Spleen (tissue), 7 donors: Measurements from ENCODE around the gene RNPEP.

Source experiments
- POLR2A ChIP-seq, 3 donors: fragments of 450-650 bp; IDR thresholded peaks; one replicate each; pipeline ENCODE4 v1.5.1; 2017; ENCODE audit warnings: antibody characterized with exemption in 3 of 3, mild to moderate bottlenecking in 1 of 3
- TF ChIP-seq, protein P1 (sequence below), 11 experiments: fragments of 200-600 bp in 7 of 11; fragments of 450-650 bp in 4 of 11; sonication (generic) in 4 of 11; IDR thresholded peaks in 8 of 11; conservative IDR thresholded peaks in 3 of 11; 1 replicate in 7 of 11; 2 replicates in 4 of 11; pipeline versions ENCODE4 v1.4.0 to v1.8.0; 2016 to 2021; ENCODE audit warnings: antibody characterized with exemption in 11 of 11, inconsistent platforms in 4 of 11, mild to moderate bottlenecking in 1 of 11
- donor health status: DM: no; HTN: no; CAD: no; lungs with moderate emphysema.
- donor health status: DM: no; HTN: no; CAD: no.
- donor health status: DM: no; HTN: no; CAD: no.

DNA sequence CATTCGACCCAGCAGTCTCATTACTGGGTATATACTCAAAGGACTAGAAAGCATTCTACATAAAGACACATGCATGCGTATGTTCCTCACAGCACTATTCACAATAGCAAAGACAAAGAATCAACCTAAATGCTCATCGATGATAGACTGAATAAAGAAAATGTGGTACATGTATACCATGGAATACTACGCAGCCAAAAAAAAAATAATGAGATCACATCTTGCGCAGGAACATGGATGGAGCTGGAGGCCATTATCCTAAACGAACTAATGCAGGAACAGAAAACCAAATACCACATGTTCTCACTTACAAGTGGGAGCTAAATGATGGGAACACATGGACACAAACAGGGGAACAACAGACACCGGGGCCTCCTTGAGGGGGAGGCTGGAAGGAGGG is 71.6 kb downstream of the RNPEP start:
- TF ChIP-seq, protein P1, sequence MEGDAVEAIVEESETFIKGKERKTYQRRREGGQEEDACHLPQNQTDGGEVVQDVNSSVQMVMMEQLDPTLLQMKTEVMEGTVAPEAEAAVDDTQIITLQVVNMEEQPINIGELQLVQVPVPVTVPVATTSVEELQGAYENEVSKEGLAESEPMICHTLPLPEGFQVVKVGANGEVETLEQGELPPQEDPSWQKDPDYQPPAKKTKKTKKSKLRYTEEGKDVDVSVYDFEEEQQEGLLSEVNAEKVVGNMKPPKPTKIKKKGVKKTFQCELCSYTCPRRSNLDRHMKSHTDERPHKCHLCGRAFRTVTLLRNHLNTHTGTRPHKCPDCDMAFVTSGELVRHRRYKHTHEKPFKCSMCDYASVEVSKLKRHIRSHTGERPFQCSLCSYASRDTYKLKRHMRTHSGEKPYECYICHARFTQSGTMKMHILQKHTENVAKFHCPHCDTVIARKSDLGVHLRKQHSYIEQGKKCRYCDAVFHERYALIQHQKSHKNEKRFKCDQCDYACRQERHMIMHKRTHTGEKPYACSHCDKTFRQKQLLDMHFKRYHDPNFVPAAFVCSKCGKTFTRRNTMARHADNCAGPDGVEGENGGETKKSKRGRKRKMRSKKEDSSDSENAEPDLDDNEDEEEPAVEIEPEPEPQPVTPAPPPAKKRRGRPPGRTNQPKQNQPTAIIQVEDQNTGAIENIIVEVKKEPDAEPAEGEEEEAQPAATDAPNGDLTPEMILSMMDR (IDR thresholded peaks at IDR 0.05 in 8 of 11, conservative IDR thresholded peaks at IDR 0.05 in 3 of 11), result no peak
- no peak for TF ChIP-seq POLR2A (IDR thresholded peaks at IDR 0.05)
